ENCODE results near the gene TRAPPC5.

The TRAPPC5 gene

GRCh38 chr19:7731615-7732014, 51.0 kb downstream of the TRAPPC5 start:
- DNase-seq (ENCODE audit: low read depth in 2 of 2), result no peak

- DNase-seq (ENCODE audit: low read depth in 2 of 2), result no peak
These were observed 51.4 kb downstream of the TRAPPC5 start, which contains the start of gene CLEC4G for GRCh38 chr19:7732045-7732444. CLEC4G (minus strand) TSS chr19:7732110; CDS start chr19:7732102, 8 bp downstream.

GRCh38 chr19:7733376-7733775, 52.7 kb downstream of the TRAPPC5 start:
- no peak for DNase-seq (ENCODE audit: low read depth in 2 of 2)

GRCh38 chr19:7734220-7735203, 53.9 kb downstream of the TRAPPC5 start:
- DNase-seq (ENCODE audit: low read depth in 2 of 2), result no peak

- DNase-seq (ENCODE audit: low read depth in 2 of 2), result no peak
These were observed 55.5 kb downstream of the TRAPPC5 start for GRCh38 chr19:7736148-7736547.

GRCh38 chr19:7737215-7737614, 56.6 kb downstream of the TRAPPC5 start:
- DNase-seq (ENCODE audit: low read depth in 2 of 2), result no peak

All from stimulated activated CD4-positive, alpha-beta T cell treated with anti-CD3 and anti-CD28 coated beads, Interleukin-12 subunit alpha, Interleukin-12 subunit beta, amount 100 ng/mL, for 24 hours (primary cell).